Muscle of arm (tissue), 12 donors: Measurements from ENCODE around the gene FBN1. TPM values are rescaled to one million over a fixed set of nuclear protein-coding genes. Genes with fewer than 3 reads are reported as not detected.

Experiments
- DNase-seq: peaks from one replicate; pipeline ENCODE4 v3.0.0-alpha.2; 2013
- polyA plus RNA-seq, 12 donors: library from polyadenylated mRNA; unstranded; fragments of 120-200 nt; gene quantifications; one replicate each; pipeline ENCODE4 v1.2.1, GENCODE V29; 2013; ENCODE audit not compliant: insufficient read length in 12 of 12

Gene FBN1
- polyA plus RNA-seq, 12 donors, result 166 to 435 (median 214) TPM; not detected in 1

DNA sequence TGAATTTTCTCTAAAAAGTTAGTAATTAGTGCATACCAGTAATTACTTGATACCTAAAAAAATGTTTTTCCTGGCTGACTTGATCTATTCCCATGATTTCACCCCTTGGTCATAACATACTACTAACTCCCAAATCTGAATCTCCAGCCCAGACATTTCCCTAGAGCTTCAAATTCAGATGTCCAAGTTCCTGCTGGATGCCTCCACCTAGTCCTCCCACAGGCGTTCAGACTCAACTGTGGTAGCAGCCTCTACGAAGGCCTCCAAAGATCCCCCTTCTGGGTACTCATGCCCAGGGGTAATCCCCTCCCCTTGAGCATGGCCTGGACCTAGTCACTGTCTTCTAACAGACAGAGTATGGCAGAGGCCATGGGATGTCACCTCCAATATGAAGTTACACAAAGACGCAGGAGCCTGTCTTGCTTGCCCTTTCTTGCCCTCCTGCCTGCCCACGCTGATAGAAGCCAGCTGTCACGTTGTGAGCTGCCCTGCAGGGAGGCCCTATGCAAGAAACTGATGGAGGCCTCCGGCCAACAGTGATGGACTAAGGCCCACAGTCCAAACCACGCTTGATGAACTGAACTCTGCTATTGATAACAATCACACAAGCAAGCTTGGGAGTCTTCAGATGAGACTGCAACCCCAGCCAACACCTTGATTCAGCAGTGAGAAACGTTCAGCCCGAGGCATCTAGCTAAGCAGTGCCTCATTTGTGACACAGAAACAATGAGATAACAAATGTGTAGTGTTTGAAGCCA lies 8.6 kb upstream of the FBN1 start:
- no peak for DNase-seq

DNA sequence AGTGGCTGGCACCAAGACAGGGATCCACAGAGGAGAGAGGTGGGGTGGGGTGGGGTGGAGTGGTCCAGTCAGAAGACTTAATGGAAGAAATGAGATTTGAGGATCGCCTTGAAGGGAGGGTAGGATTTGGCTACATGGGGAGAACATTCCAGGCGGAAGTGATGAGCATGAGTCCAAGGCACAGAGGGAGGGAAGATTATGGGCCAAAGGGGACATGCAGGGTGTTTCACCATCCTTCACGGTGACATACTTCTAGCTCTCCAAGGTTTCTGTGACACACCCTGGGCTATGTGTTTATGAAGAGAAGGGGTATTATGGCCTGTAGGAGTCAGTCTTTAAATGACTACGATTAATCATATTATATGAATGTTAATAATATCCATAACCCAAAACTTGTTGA lies 7.7 kb upstream of the FBN1 start:
- DNase-seq, result no peak

- no peak for DNase-seq
Observed at GRCh38 chr15:48652510-48653076, 7.1 kb upstream of the FBN1 start.

DNA sequence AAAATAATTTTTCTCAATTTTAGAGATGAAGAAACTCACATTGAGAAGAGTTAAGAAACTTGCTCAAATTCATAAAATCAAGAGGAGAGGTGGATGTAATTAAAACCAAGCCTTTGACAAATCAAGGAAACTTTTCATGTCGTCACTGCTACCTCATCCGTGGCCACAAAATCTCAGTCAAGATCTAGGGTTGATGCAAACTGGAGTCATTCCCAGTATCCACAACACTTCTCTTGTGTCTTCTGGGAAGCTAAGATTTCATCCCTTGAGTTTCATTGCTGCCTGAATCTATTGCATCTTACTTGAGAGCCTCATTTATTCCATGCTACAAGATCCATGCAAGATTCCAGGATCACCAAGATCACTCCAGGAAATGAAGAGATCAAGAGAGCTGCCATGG lies 5.4 kb upstream of the FBN1 start:
- DNase-seq, result no peak

- DNase-seq, result no peak
Observed at GRCh38 chr15:48647962-48648361, 2.5 kb upstream of the FBN1 start.

- DNase-seq, result peak; percentile 48
Observed at GRCh38 chr15:48646331-48646730, 822 bp upstream of the FBN1 start.

GRCh38 chr15:48644827-48645557 lies 517 bp downstream of the FBN1 start:
- peak; percentile 70 for DNase-seq

DNA sequence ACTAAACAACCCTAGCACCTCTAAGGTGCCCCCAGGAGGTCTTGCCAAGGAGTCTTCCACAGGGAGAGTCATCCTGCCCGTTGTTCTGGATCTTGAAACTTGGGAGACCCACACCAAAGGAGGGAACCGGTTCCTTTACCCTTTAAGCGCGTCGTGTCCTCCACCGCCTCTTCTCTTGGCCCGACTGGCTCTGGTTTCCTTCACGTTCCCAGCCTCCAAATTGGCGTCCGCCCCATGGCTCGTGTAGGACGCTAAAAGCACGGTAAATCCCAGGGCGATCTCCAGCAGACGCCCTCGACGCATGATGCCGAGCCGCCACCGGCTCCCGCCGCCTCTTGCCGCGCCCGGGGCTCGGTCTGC lies 1.1 kb downstream of the FBN1 start:
- peak; percentile 63 for DNase-seq

DNA sequence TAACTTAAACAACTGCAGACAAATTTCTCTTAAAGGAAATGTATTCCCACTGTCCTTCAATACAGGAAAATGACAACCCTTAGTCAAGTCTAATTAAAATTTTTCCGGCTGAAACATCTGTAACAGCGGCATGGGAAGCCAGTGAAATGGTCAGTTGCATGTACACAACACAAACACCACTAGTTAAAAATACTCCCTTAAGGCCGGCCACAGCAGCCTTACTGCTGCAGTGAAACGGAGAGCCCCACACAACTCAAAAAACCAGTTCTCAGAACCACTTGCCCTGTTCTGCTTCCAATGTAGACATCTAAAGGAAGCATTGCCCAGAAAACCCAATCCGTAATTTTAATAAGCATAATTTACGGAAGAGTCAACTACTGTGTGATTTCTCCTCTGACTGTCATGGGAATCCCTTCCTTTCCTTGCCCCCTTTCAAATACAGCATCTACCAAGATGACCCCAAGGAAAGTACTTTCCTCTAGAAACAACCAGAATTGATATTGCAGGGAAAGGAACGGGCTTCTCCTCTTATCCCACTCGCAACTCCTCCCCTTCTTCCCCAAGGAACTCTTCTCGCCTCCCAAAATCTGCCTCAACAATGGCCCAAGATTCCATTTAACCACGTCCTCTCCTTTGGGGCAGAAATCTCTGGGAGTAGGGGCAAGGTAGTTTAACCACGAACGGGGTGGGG lies 1.6 kb downstream of the FBN1 start:
- no peak for DNase-seq

DNA sequence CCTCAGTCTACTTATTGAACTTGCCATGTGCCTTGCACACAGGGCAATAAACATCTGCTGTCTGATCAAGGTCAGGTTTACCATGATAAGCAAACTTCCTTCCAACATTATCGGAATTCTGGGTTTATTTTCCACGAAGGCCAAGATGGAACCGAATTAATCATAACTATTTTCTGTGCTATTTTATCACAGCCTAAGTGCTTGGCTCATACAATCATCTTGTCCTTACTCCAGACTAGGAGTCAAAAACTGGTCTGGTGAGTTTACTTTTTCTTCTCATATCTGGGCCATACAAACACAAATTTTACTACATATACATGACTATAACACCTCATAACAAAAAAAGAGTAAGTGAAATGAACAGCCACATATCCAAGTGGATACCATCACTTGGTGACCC lies 2.3 kb downstream of the FBN1 start:
- DNase-seq, result no peak

DNA sequence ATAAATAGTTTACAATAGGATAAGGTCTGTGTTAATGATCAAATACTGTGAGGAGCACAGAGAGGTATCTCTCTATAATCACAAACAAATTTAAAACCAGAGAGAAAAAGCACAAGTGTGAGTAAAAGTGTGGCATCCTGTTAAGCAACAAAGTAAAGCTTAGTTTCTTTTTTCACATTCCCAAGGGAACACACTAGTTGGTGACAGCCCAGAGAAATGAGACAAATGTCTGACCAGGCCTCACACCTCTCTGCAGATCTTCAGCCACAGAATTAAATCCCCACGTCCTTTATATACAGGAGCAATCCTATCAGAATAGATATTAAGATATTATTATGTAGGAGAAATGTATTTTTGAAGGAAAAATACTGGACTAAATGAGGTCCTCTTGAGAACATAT lies 2.7 kb downstream of the FBN1 start:
- no peak for DNase-seq

GRCh38 chr15:48641416-48641815 lies 4.1 kb downstream of the FBN1 start:
- no peak for DNase-seq

DNA sequence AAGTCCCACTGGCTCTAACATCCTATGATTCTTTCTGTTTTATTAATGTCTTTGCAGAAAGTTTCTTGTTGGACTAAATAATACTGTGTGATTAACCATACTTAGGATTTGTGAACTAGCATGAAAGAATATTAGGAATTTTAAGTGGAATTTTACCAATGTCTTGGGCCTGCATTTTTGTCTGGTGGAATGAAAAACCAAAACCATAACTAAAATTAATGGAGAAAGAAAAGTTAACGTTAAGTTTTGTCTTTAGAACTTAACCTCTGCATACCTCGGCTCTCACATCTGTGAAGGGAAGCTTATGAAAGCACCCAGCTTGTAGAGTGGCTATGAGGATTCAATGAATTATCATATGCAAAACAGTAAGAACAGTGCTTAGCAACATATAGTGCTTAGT lies 6.5 kb downstream of the FBN1 start:
- no peak for DNase-seq

GRCh38 chr15:48637639-48638038 lies 7.9 kb downstream of the FBN1 start:
- DNase-seq, result no peak

GRCh38 chr15:48636511-48636910 lies 9.0 kb downstream of the FBN1 start:
- DNase-seq, result no peak

GRCh38 chr15:48634893-48635292 lies 10.6 kb downstream of the FBN1 start:
- DNase-seq, result no peak

DNA sequence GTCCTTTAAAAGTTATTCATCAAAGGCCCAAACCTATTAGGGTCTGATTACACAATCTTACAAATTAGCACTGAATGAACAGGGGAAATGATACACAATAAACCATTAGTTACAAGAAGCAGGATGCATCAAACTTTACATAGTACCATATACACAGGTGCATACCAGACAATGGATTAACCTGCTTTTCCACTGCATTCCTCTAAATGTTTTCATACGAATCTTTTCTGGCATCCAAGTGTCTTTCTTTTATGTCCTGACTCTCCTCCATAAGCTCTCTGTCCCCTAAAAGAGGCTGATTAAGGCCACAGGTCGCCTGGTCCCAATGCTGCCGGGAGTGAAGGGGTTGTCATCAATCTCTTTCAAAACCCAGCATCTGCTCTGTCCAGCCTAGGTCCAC lies 11.4 kb downstream of the FBN1 start:
- no peak for DNase-seq

GRCh38 chr15:48632651-48633050 lies 12.9 kb downstream of the FBN1 start:
- no peak for DNase-seq

DNA sequence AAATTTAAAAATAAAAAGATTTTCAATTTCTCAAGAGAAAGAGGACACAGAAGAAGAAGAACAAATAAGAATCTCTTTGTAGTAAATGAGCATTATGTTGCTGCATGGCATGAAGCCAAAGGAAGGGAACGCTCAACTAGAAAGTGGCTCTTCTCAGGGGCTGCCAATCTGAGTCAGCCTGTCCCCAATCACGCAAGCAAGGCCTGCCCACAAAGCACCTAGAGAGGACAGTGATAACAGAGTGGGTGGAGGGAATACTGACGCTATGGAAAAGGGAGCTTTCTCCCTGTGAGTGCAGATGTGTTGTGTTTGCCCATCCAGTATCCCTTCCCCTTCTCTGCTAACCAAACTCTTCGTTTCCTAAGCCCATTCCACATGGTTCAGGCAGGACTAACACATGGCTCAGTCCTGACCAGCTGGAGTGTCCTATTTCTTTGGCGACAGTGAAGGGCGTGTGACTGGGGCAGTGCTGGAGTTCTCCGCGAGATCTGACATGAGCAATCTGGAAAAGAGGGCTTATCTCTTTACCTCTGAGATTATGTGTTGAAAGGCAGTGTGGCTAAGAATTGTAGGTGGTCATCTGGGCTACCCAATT lies 14.2 kb downstream of the FBN1 start:
- DNase-seq, result no peak

DNA sequence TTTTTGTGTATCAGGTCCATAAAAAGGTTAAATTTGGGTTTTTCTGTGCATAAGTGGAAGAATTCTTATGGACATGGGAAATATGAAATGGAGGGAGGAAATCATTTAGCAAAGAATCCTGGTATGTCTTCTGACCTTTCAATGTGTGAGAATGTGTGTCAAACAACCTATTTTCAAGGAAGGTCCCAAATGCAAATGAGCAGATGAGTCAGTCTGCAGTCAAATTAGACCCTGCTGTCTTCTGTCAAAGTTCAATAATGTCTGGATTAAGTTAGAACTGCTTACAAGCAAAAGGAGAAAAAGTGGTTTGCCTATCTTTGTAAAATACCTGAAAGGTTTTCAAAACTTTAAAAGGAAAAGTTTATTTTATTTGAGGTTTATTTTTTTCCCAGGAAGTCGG lies 15.3 kb downstream of the FBN1 start:
- no peak for DNase-seq

DNA sequence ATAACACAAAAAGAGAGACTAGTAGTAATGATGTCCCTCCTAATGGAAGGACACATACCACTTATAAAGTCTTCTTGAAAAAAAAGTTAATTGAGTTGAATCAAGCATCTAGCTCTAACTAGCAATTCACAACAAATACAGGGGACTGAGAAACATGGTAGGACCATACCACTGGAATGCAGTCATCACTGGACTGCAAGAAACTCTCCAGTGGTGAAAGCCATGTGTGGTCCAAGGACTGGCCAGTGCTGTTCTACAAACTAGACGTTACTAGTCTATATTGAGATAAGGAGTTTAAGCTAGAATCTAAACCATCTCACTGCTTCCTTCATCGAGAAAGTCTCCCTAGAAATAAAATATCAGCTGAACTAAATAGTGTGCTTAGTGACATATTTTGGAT lies 16.7 kb downstream of the FBN1 start:
- DNase-seq, result no peak

GRCh38 chr15:48627260-48627940 lies 18.1 kb downstream of the FBN1 start:
- DNase-seq, result no peak
